ES-I3 (cell line): Measurements from ENCODE around the gene GGPS1.

ENCODE experiments used
- H3K36me3 ChIP-seq: 2 replicates; pipeline ENCODE4 v1.6.1; 2013; ENCODE audit warnings: mild to moderate bottlenecking, low read length, control low read depth, moderate library complexity; ENCODE audit not compliant: insufficient read depth
- H3K4me1 ChIP-seq: 2 replicates; pipeline ENCODE4 v1.6.1; 2013; ENCODE audit warnings: mild to moderate bottlenecking, control low read depth, low read length; ENCODE audit not compliant: insufficient read depth
- H3K9ac ChIP-seq: 2 replicates; pipeline ENCODE4 v1.6.1; 2013; ENCODE audit warnings: low read depth, mild to moderate bottlenecking, low read length, moderate library complexity
- H3K9me3 ChIP-seq: 2 replicates; pipeline ENCODE4 v1.6.1; 2013; ENCODE audit warnings: mild to moderate bottlenecking, low read length, moderate library complexity; ENCODE audit not compliant: control insufficient read depth, insufficient read depth

GGPS1 gene

GRCh38 chr1:235317168-235317567 is 11.2 kb upstream of the GGPS1 start:
- Histone ChIP-seq H3K36me3 (peaks cover 9% of the 10 kb centered on the region; the same call in 1 of the 2 replicates), H3K9ac (no peak overlapping the region), H3K9me3 (no peaks in the 10 kb centered on the region), H3K4me1 (no peaks in the 10 kb centered on the region)

- Histone ChIP-seq H3K4me1 (no peaks in the 10 kb centered on the region), H3K36me3 (peaks cover 13% of the 10 kb centered on the region; the same call in 1 of the 2 replicates), H3K9me3 (no peaks in the 10 kb centered on the region)
Measured at GRCh38 chr1:235319255-235319654, 9.1 kb upstream of the GGPS1 start.

GRCh38 chr1:235320521-235321179 is 7.7 kb upstream of the GGPS1 start:
- 0 out of 2 replicates have a peak, but pooled peaks cover 3% of the 10 kb centered on the region for H3K4me1 ChIP-seq
- peaks cover 13% of the 10 kb centered on the region; the same call in 1 of the 2 replicates for H3K36me3 ChIP-seq
- H3K9ac ChIP-seq = no peak overlapping the region
- no peaks in the 10 kb centered on the region for H3K9me3 ChIP-seq

More at GRCh38 chr1:235319255-235319654, 9.1 kb upstream of the GGPS1 start:
- no peak overlapping the region for H3K9ac ChIP-seq

GRCh38 chr1:235324296-235324695 is 4.1 kb upstream of the GGPS1 start:
- Histone ChIP-seq H3K36me3 (peaks cover 11% of the 10 kb centered on the region; the same call in 1 of the 2 replicates), H3K4me1 (0 out of 2 replicates have a peak, but pooled peaks cover 9% of the 10 kb centered on the region), H3K9ac (no peak overlapping the region), H3K9me3 (no peaks in the 10 kb centered on the region)

GRCh38 chr1:235325139-235325538 is 3.2 kb upstream of the GGPS1 start:
- Histone ChIP-seq H3K36me3 (0 out of 2 replicates have a peak, but pooled peaks cover 9% of the 10 kb centered on the region), H3K9me3 (no peaks in the 10 kb centered on the region), H3K4me1 (0 out of 2 replicates have a peak, but pooled peaks cover 9% of the 10 kb centered on the region), H3K9ac (no peak overlapping the region)

GRCh38 chr1:235325854-235326253 is 2.5 kb upstream of the GGPS1 start:
- Histone ChIP-seq H3K9me3 (no peaks in the 10 kb centered on the region), H3K9ac (peak overlapping the region; percentile 78), H3K36me3 (0 out of 2 replicates have a peak, but pooled peaks cover 6% of the 10 kb centered on the region), H3K4me1 (0 out of 2 replicates have a peak, but pooled peaks cover 9% of the 10 kb centered on the region)

- peak overlapping the region; percentile 78 for H3K9ac ChIP-seq
- H3K4me1 ChIP-seq = peaks cover 16% of the 10 kb centered on the region; the same call in 1 of the 2 replicates
- H3K9me3 ChIP-seq = no peaks in the 10 kb centered on the region
- H3K36me3 ChIP-seq = 0 out of 2 replicates have a peak, but pooled peaks cover 4% of the 10 kb centered on the region
Measured at GRCh38 chr1:235326719-235327558, 1.4 kb upstream of the GGPS1 start.

- H3K36me3 ChIP-seq = no peaks in the 10 kb centered on the region
- peak within 1 kb of the TSS; percentile 78 for H3K9ac ChIP-seq
- peaks cover 19% of the 10 kb centered on the region; the same call in 1 of the 2 replicates for H3K4me1 ChIP-seq
- no peaks in the 10 kb centered on the region for H3K9me3 ChIP-seq
Measured at GRCh38 chr1:235327559-235328270, 655 bp upstream of the GGPS1 start, which contains the start of gene ARID4B. ARID4B (minus strand) TSS chr1:235328179; CDS start chr1:235326919, 1,260 bp downstream.

GRCh38 chr1:235329139-235329902 is 951 bp downstream of the GGPS1 start:
- Histone ChIP-seq H3K36me3 (no peaks in the 10 kb centered on the region), H3K9me3 (no peaks in the 10 kb centered on the region), H3K4me1 (peaks cover 19% of the 10 kb centered on the region; the same call in 1 of the 2 replicates), H3K9ac (peak overlapping the region; percentile 75)

- Histone ChIP-seq H3K9ac (peak overlapping the region; percentile 75; the same call in 1 of the 2 replicates), H3K36me3 (no peaks in the 10 kb centered on the region), H3K9me3 (no peaks in the 10 kb centered on the region), H3K4me1 (peaks cover 13% of the 10 kb centered on the region; the same call in 1 of the 2 replicates)
Measured at GRCh38 chr1:235330918-235331285, 2.5 kb downstream of the GGPS1 start.

- Histone ChIP-seq H3K9ac (peak overlapping the region; percentile 1; the same call in 1 of the 2 replicates), H3K36me3 (no peaks in the 10 kb centered on the region), H3K9me3 (no peaks in the 10 kb centered on the region), H3K4me1 (peaks cover 10% of the 10 kb centered on the region; the same call in 1 of the 2 replicates)
Measured at GRCh38 chr1:235331401-235331800, 3.0 kb downstream of the GGPS1 start.

- Histone ChIP-seq H3K36me3 (peaks cover 3% of the 10 kb centered on the region; the same call in 1 of the 2 replicates), H3K4me1 (peaks cover 3% of the 10 kb centered on the region; the same call in 1 of the 2 replicates), H3K9me3 (no peaks in the 10 kb centered on the region), H3K9ac (no peak overlapping the region)
Measured at GRCh38 chr1:235336903-235337302, 8.5 kb downstream of the GGPS1 start.

GRCh38 chr1:235339746-235340145 is 11.4 kb downstream of the GGPS1 start:
- Histone ChIP-seq H3K36me3 (peaks cover 7% of the 10 kb centered on the region; the same call in 1 of the 2 replicates), H3K9me3 (no peaks in the 10 kb centered on the region), H3K4me1 (no peaks in the 10 kb centered on the region), H3K9ac (no peak overlapping the region)
